Measurements from ENCODE around the gene SGTA. TPM values are rescaled to one million over a fixed set of nuclear protein-coding genes. Genes with fewer than 3 reads are reported as not detected.

Gene SGTA
- total and polyA plus RNA-seq, 2 experiments from 2014 or later = 71.6 to 102 TPM

DNA sequence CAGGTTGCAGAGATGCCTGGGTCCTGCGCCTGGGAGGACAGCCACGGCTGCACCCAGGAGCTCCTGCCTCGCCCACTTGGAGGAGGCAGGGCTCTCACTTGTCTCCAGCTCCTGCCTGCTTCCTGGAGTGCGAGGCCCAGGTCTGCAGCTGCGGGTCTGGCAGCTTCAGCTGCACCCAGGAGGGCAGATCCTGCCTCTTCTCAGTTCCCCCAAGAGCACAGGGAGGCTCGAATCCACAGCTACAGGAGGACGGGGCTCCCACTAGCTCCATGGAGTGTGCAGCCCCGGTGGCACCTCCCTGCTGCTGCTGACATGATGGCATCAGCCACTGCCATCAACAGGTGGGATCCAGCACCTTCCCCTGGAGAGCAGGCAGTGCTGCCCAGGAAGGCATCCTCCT lies 41.1 kb upstream of the SGTA start (continued):
- TF ChIP-seq, protein P1, sequence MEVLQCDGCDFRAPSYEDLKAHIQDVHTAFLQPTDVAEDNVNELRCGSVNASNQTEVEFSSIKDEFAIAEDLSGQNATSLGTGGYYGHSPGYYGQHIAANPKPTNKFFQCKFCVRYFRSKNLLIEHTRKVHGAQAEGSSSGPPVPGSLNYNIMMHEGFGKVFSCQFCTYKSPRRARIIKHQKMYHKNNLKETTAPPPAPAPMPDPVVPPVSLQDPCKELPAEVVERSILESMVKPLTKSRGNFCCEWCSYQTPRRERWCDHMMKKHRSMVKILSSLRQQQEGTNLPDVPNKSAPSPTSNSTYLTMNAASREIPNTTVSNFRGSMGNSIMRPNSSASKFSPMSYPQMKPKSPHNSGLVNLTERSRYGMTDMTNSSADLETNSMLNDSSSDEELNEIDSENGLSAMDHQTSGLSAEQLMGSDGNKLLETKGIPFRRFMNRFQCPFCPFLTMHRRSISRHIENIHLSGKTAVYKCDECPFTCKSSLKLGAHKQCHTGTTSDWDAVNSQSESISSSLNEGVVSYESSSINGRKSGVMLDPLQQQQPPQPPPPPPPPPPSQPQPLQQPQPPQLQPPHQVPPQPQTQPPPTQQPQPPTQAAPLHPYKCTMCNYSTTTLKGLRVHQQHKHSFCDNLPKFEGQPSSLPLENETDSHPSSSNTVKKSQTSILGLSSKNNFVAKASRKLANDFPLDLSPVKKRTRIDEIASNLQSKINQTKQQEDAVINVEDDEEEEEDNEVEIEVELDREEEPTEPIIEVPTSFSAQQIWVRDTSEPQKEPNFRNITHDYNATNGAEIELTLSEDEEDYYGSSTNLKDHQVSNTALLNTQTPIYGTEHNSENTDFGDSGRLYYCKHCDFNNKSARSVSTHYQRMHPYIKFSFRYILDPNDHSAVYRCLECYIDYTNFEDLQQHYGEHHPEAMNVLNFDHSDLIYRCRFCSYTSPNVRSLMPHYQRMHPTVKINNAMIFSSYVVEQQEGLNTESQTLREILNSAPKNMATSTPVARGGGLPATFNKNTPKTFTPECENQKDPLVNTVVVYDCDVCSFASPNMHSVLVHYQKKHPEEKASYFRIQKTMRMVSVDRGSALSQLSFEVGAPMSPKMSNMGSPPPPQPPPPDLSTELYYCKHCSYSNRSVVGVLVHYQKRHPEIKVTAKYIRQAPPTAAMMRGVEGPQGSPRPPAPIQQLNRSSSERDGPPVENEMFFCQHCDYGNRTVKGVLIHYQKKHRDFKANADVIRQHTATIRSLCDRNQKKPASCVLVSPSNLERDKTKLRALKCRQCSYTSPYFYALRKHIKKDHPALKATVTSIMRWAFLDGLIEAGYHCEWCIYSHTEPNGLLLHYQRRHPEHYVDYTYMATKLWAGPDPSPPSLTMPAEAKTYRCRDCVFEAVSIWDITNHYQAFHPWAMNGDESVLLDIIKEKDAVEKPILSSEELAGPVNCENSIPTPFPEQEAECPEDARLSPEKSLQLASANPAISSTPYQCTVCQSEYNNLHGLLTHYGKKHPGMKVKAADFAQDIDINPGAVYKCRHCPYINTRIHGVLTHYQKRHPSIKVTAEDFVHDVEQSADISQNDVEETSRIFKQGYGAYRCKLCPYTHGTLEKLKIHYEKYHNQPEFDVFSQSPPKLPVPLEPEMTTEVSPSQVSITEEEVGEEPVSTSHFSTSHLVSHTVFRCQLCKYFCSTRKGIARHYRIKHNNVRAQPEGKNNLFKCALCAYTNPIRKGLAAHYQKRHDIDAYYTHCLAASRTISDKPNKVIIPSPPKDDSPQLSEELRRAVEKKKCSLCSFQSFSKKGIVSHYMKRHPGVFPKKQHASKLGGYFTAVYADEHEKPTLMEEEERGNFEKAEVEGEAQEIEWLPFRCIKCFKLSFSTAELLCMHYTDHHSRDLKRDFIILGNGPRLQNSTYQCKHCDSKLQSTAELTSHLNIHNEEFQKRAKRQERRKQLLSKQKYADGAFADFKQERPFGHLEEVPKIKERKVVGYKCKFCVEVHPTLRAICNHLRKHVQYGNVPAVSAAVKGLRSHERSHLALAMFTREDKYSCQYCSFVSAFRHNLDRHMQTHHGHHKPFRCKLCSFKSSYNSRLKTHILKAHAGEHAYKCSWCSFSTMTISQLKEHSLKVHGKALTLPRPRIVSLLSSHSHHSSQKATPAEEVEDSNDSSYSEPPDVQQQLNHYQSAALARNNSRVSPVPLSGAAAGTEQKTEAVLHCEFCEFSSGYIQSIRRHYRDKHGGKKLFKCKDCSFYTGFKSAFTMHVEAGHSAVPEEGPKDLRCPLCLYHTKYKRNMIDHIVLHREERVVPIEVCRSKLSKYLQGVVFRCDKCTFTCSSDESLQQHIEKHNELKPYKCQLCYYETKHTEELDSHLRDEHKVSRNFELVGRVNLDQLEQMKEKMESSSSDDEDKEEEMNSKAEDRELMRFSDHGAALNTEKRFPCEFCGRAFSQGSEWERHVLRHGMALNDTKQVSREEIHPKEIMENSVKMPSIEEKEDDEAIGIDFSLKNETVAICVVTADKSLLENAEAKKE (CRISPR knock-in tag; IDR thresholded peaks at IDR 0.05) = no peak
- no peak for TF ChIP-seq REST (IDR thresholded peaks at IDR 0.05; ENCODE audit: unreplicated experiment)

DNA sequence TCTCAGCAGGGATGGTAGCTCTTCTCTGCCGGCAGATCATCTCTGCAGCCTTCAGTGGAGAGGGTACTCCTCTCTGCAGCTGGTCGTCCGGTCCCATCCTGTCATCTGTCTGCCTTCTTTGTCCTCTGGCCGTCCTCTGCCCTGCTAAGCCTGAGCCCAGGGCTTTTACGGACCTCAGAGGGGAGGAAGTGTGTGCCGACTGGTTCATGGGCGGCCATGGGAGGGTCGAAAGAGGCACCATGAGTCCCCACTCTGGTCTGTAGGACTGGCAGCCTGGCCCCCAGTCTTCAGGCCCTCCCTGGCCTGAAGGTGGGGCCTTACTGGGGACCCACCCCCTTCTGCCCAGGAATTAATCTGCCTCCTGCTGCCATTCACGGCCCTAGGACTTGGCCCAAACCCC lies 40.6 kb upstream of the SGTA start:
- Mint-ChIP-seq H3K27ac (no peak overlapping the region), H3K9me3 (peaks cover 36% of the 10 kb centered on the region), H3K27me3 (ENCODE audit: insufficient read depth, low read depth, poor library complexity) (peaks cover 5% of the 10 kb centered on the region), H3K36me3 (ENCODE audit: low read depth) (peaks cover 51% of the 10 kb centered on the region), H3K4me1 (no peaks in the 10 kb centered on the region; the same call in 2 of the 3 replicates), H3K4me3 (no peak overlapping the region)
- no peak overlapping the region for H3K4me2 ChIP-seq
- no peak for ATAC-seq
- no peaks in the 10 kb centered on the region for H3K27me3 ChIP-seq (ENCODE audit: insufficient read depth)
- H3K9me2 ChIP-seq (ENCODE audit: insufficient read depth) = no peaks in the 10 kb centered on the region
- H3K36me3 ChIP-seq (ENCODE audit: insufficient read depth) = no peaks in the 10 kb centered on the region
- no peaks in the 10 kb centered on the region for H4K20me1 ChIP-seq (replicated peaks; ENCODE audit: insufficient read depth)
- H3K4me3 ChIP-seq = no peak overlapping the region
- no peaks in the 10 kb centered on the region for H3F3A ChIP-seq (replicated peaks; ENCODE audit: low read depth)
- no peaks in the 10 kb centered on the region for H3K4me1 ChIP-seq (ENCODE audit: insufficient read depth)
- TF ChIP-seq NANOG (IDR thresholded peaks at IDR 0.05; ENCODE audit: borderline replicate concordance) = no peak
- no peak overlapping the region for H3K27ac ChIP-seq (ENCODE audit: low read depth)
- H2AFZ ChIP-seq = no peak overlapping the region
- H3K79me2 ChIP-seq (replicated peaks; ENCODE audit: insufficient read depth) = no peaks in the 10 kb centered on the region
- DNase-seq (ENCODE audit: low spot score) = no peak
